K562 (cell line): ENCODE results near the gene DNAH10. TPM values are rescaled to one million over a fixed set of nuclear protein-coding genes. Genes with fewer than 3 reads are reported as not detected.

ENCODE experiments used
- ATAC-seq: fragments of 200-7000 bp; cut with Tn5 transposase; 3 replicates; pipeline ENCODE4 v1.9.1; 2020; ENCODE audit warnings: moderate library complexity
- BruUV-seq: library from RNA; stranded (reverse); fragments of 400-500 nt; replicated peaks from 2 replicates; lab custom pipeline; 2021; lab: Mats Ljungman, UMichigan
- CTCF ChIA-PET: fragments of 300-600 bp; formaldehyde crosslinking; extraction: SDS; loops from one replicate; lab custom pipeline; 2021; ENCODE audit warnings: low intra/inter-chr PET ratio; lab: Yijun Ruan, JAX
- POLR2A ChIA-PET: fragments of 300-600, 350-650 bp; sonication (Branson Sonifier 250); formaldehyde crosslinking; extraction: SDS; loops from one replicate; lab custom pipeline; 2021; ENCODE audit warnings: antibody characterized with exemption, inconsistent platforms; lab: Yijun Ruan, JAX
- DNase-seq, 4 experiments: peaks; one replicate each; pipeline versions ENCODE4 v3.0.0 to v3.0.0-alpha.2; 2011 to 2018; ENCODE audit warnings: low spot score in 3 of 4, mixed read lengths in 3 of 4; ENCODE audit errors: extremely low read depth in 1 of 4
- FAIRE-seq: peaks from 2 replicates; lab custom pipeline; 2011; peaks lifted over from hg19 to GRCh38; lab: Jason Lieb, UNC
- H2AFZ ChIP-seq: 2 replicates; pipeline ENCODE4 v1.6.0; 2011; ENCODE audit warnings: low read depth, low read length, control low read depth, inconsistent platforms
- H3K27ac ChIP-seq: fragments of 200-600 bp; 3 replicates; pipeline ENCODE4 v1.8.0; 2011; ENCODE audit warnings: low read depth, mild to moderate bottlenecking, control low read depth, inconsistent platforms, low read length, moderate library complexity, mixed read lengths; ENCODE audit errors: extremely low read depth
- H3K27me3 ChIP-seq, 2 experiments: fragments of 300-600 bp in 1 of 2; 2 replicates in 1 of 2; 3 replicates in 1 of 2; pipeline versions ENCODE4 v1.6.0 to v1.8.0; 2011; ENCODE audit warnings: inconsistent platforms in 2 of 2, low read length in 2 of 2, mild to moderate bottlenecking in 1 of 2, mixed read lengths in 1 of 2, moderate library complexity in 1 of 2; ENCODE audit not compliant: control insufficient read depth in 2 of 2, insufficient read depth in 2 of 2
- H3K36me3 ChIP-seq: fragments of 300-600 bp; 3 replicates; pipeline ENCODE4 v1.8.0; 2011; ENCODE audit warnings: mild to moderate bottlenecking, low read length, inconsistent platforms; ENCODE audit not compliant: control insufficient read depth, insufficient read depth
- H3K4me1 ChIP-seq, 2 experiments: fragments of 200-600 bp in 1 of 2; replicated peaks in 1 of 2; 2 replicates in 1 of 2; 3 replicates in 1 of 2; pipeline versions ENCODE4 v1.5.1 to v1.8.0; 2011; ENCODE audit warnings: inconsistent platforms in 2 of 2, low read length in 2 of 2, mild to moderate bottlenecking in 1 of 2, mixed read lengths in 1 of 2, moderate library complexity in 1 of 2; ENCODE audit not compliant: control insufficient read depth in 2 of 2, insufficient read depth in 2 of 2
- H3K4me2 ChIP-seq: 2 replicates; pipeline ENCODE4 v1.6.1; 2011; ENCODE audit warnings: low read length, control low read depth, inconsistent platforms, mixed read lengths; ENCODE audit not compliant: insufficient read depth
- H3K4me3 ChIP-seq: fragments of 200-600 bp; sonication (generic), shearing (Covaris generic); 2 replicates; pipeline ENCODE4 v1.5.1; 2016; ENCODE audit warnings: control low read depth, inconsistent platforms
- H3K79me2 ChIP-seq: fragments of 200-600 bp; 3 replicates; pipeline ENCODE4 v1.8.0; 2011; ENCODE audit warnings: low read length, inconsistent platforms; ENCODE audit not compliant: control insufficient read depth, insufficient read depth
- H3K9ac ChIP-seq, 2 experiments: 2 replicates each; pipeline versions ENCODE4 v1.6.0 to v1.6.1; 2011; ENCODE audit warnings: low read depth in 2 of 2, low read length in 2 of 2, control low read depth in 1 of 2, inconsistent platforms in 1 of 2, mild to moderate bottlenecking in 1 of 2, mixed read lengths in 1 of 2; ENCODE audit not compliant: insufficient read depth in 1 of 2
- H3K9me1 ChIP-seq: one replicate; pipeline ENCODE4 v1.6.0; 2011; ENCODE audit warnings: inconsistent platforms, mild to moderate bottlenecking, low read length, moderate library complexity; ENCODE audit not compliant: control insufficient read depth, insufficient read depth
- H3K9me3 ChIP-seq: replicated peaks from 2 replicates; pipeline ENCODE4 v1.5.1; 2011; ENCODE audit warnings: low read depth, low read length, inconsistent platforms; ENCODE audit not compliant: control insufficient read depth, insufficient read depth
- H4K20me1 ChIP-seq: replicated peaks from 2 replicates; pipeline ENCODE4 v1.6.1; 2011; ENCODE audit warnings: low read length, inconsistent platforms, mixed read lengths; ENCODE audit not compliant: control insufficient read depth, insufficient read depth
- BDP1 ChIP-seq: IDR thresholded peaks from 3 replicates; pipeline ENCODE4 v1.6.1; 2011; ENCODE audit not compliant: insufficient read length, insufficient read depth
- E4F1 ChIP-seq: fragments of 250-450 bp; sonication (Bioruptor Pico); IDR thresholded peaks from 2 replicates; pipeline ENCODE4 v1.5.0; 2021; ENCODE audit warnings: mild to moderate bottlenecking, borderline replicate concordance
- HMG20A ChIP-seq: fragments of 450-650 bp; formaldehyde crosslinking; conservative IDR thresholded peaks from 2 replicates; pipeline ENCODE4 v1.4.0; 2020; ENCODE audit warnings: mild to moderate bottlenecking, mixed read lengths
- IRF2 ChIP-seq: sonication (generic); formaldehyde crosslinking; IDR thresholded peaks from 2 replicates; pipeline ENCODE4 v1.8.1; 2022; ENCODE audit warnings: mild to moderate bottlenecking, missing genetic modification reagents
- LCOR ChIP-seq: sonication (generic); formaldehyde crosslinking; IDR thresholded peaks from 2 replicates; pipeline ENCODE4 v1.8.0; 2022; ENCODE audit warnings: mild to moderate bottlenecking, missing genetic modification reagents
- PURB ChIP-seq: sonication (generic); formaldehyde crosslinking; IDR thresholded peaks from 2 replicates; pipeline ENCODE4 v1.9.0; 2021; ENCODE audit warnings: low read depth, mild to moderate bottlenecking, missing genetic modification reagents
- TRIM28 ChIP-seq: fragments of 450-650 bp; IDR thresholded peaks from 2 replicates; pipeline ENCODE4 v1.6.1; 2017
- ZBTB17 ChIP-seq: fragments of 450-650 bp; formaldehyde crosslinking; IDR thresholded peaks from 2 replicates; pipeline ENCODE4 v1.4.0; 2020; ENCODE audit warnings: mild to moderate bottlenecking
- WGBS: fragments of 100-300 bp; shearing (Covaris generic); methylation state at CpG from one replicate; pipeline ENCODE4 v1.1.6; 2016; ENCODE audit warnings: low coverage, mixed read lengths; ENCODE audit not compliant: insufficient coverage; ENCODE audit errors: missing lambda C conversion rate; 5-methylcytosine and 5-hydroxymethylcytosine counted together
- in situ Hi-C: fragments of 300-500 bp; cut with MboI; formaldehyde crosslinking; loops from 4 replicates; pipeline ENCODE4 v1.15.0; 2018; ENCODE audit warnings: inconsistent platforms, mixed read lengths
- intact Hi-C: fragments of 100-400 bp; cut with micrococcal nuclease; formaldehyde crosslinking; loops from 2 replicates; pipeline ENCODE4 v1.14.2; 2022
- polyA plus RNA-seq, 8 experiments: library from polyadenylated mRNA; depleted of rRNA in 4 of 8; stranded (reverse) in 5 of 8; unstranded in 3 of 8; fragments of >200 nt; fragmentation: Nextera tagmentation in 2 of 8; fragmentation: Illumina TruSeq in 1 of 8; extraction: Ambion mirVana in 2 of 8; extraction: Trizol in 1 of 8; gene quantifications; 2 replicates each; pipeline versions ENCODE4 v1.2.1 to v1.2.3, GENCODE V29; 2011 to 2014; ENCODE audit warnings: inconsistent platforms in 1 of 8, missing spikeins in 1 of 8
- total RNA-seq, 7 experiments: library from RNA; depleted of rRNA in 6 of 7; stranded (reverse); fragments of >200 nt in 6 of 7; fragmentation: Illumina TruSeq in 2 of 7; extraction: Trizol in 2 of 7; gene quantifications; 2 replicates each; pipeline versions ENCODE4 v1.2.1 to v1.2.3, GENCODE V29; 2011 to 2021; ENCODE audit warnings: low replicate concordance in 1 of 7

Gene DNAH10
- total and polyA plus RNA-seq, 9 of the 15 experiments (the other 6 are each of a cell fraction or from before 2014, with no cell fraction given): 0.01 to 0.06 (median 0.04) TPM; not detected in 1

- Histone ChIP-seq H3K9ac (no peak overlapping the region), H3K36me3 (peaks cover 73% of the 10 kb centered on the region), H3K27me3 (no peaks in the 10 kb centered on the region), H3K4me2 (no peak overlapping the region), H3K79me2 (no peaks in the 10 kb centered on the region), H3K9me3 (no peaks in the 10 kb centered on the region), H3K4me3 (no peak overlapping the region), H3K4me1 (no peaks in the 10 kb centered on the region), H2AFZ (no peak overlapping the region), H3K27ac (no peak overlapping the region), H3K9me1 (no peaks in the 10 kb centered on the region), H4K20me1 (no peaks in the 10 kb centered on the region)
- in situ Hi-C loops (no loop called here), intact Hi-C loops (no loop called here)
- FAIRE-seq: no peak
- BruUV-seq: no TSS peak
- CTCF ChIA-PET: no interaction called here
- WGBS: 96% methylated on average over 12 of the region's 12 CpGs
- no peak for DNase-seq
- ATAC-seq: no peak
- POLR2A ChIA-PET: no interaction called here
- TF ChIP-seq TRIM28: no peak
- no peak for TF ChIP-seq E4F1 (CRISPR knock-in tag)
- TF ChIP-seq HMG20A (CRISPR knock-in tag): no peak
- no peak for TF ChIP-seq BDP1
- TF ChIP-seq IRF2 (CRISPR knock-in tag): no peak
- no peak for TF ChIP-seq ZBTB17 (CRISPR knock-in tag)
- no peak for TF ChIP-seq LCOR
- TF ChIP-seq PURB (CRISPR knock-in tag): no peak
Observed at GRCh38 chr12:123754041-123754772, 7.9 kb upstream of the DNAH10 start.
